NB4 (cell line): Measurements from ENCODE around the gene MICAL3.

ENCODE experiments used
- CTCF ChIP-seq: IDR thresholded peaks from one replicate; pipeline ENCODE4 v1.5.1; 2012; ENCODE audit warnings: low read depth, low read length
- MAX ChIP-seq: IDR thresholded peaks from 2 replicates; pipeline ENCODE4 v1.6.1; 2011; ENCODE audit warnings: low read depth, low read length
- POLR2A ChIP-seq: IDR thresholded peaks from 2 replicates; pipeline ENCODE4 v1.6.1; 2011; ENCODE audit warnings: mild to moderate bottlenecking; ENCODE audit not compliant: insufficient read length; ENCODE audit errors: extremely low read depth

DNA sequence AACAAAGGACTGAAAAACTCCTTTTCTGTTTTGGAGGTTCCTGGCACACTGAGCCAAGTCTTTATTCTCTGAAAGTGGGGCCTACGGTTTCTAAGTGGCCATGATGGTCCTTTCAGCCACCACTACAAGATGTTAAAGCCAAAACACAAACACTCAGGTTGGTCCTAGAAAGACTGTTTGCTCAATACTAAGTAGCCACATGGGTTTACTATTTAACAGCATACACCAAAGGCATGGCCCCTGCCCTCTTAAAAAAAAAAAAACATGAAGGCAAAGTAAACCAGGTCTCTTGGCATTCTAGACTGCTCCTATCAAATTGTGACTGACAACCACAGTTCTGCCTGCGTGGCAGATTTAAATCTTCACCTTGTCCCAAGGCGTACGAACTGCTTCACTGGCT lies 126.5 kb downstream of the MICAL3 start:
- no peak for TF ChIP-seq POLR2A
- TF ChIP-seq CTCF: no peak
- no peak for TF ChIP-seq MAX
